GM12874 (cell line): ENCODE measurements around the gene TMEM140.

Experiments used
- CTCF ChIP-seq: IDR thresholded peaks from 2 replicates; pipeline ENCODE4 v1.5.1; 2011; ENCODE audit warnings: low read depth, mild to moderate bottlenecking, control low read depth, low read length, moderate library complexity; ENCODE audit not compliant: insufficient read depth

Gene TMEM140

GRCh38 chr7:135186261-135186540, 38.3 kb downstream of the TMEM140 start:
- TF ChIP-seq CTCF = no peak

- no peak for TF ChIP-seq CTCF
Observed at GRCh38 chr7:135186841-135187253, 39.0 kb downstream of the TMEM140 start.

GRCh38 chr7:135188298-135188984, 40.6 kb downstream of the TMEM140 start:
- TF ChIP-seq CTCF = no peak

GRCh38 chr7:135189221-135189662, 41.4 kb downstream of the TMEM140 start:
- no peak for TF ChIP-seq CTCF

GRCh38 chr7:135189961-135190360, 42.1 kb downstream of the TMEM140 start:
- no peak for TF ChIP-seq CTCF

- no peak for TF ChIP-seq CTCF
Observed at GRCh38 chr7:135190703-135191102, 42.8 kb downstream of the TMEM140 start.

- TF ChIP-seq CTCF = no peak
Observed at GRCh38 chr7:135192914-135193536, 45.2 kb downstream of the TMEM140 start.
